HG03139 (cell line): ENCODE data around the gene ELL.
A peak's percentile ranks its signal among the peaks of the same experiment; 100 is the strongest.
"Not testable (repeated sequence)": the region's sequence is repeated elsewhere in the genome, so short reads cannot be mapped to it uniquely, and the experiment has no call there.

Experiments
- ATAC-seq: cut with Tn5 transposase; IDR thresholded peaks from one replicate; pipeline ENCODE4 v1.9.1; 2021; ENCODE audit not compliant: unreplicated experiment

The ELL gene

DNA sequence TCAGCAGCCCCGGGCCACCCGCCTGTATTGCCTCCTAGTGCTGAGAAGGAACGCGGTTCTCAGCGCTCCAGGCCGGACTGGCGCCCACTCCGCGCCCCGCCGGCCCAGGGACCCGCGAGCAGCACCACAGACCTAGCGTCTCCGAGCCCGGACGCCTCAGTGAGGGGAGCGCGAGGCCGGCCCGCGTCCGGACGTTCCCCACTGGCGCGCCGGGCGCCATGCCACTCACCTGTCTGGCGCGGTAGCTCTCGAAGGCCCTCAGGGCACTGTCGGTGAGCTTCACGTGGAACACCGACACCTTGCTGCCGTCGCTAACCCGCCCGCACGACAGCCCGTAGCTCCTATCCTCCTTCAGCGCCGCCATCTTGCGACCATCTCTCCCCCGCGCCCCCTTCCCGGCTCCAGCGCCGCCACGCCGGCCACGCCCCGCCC is at the start of gene ELL:
Gene ELL (minus strand): TSS at position 379 of the 432 bp plus-strand sequence. CDS start 15 bp downstream, at position 364.
- ATAC-seq: no peak

DNA sequence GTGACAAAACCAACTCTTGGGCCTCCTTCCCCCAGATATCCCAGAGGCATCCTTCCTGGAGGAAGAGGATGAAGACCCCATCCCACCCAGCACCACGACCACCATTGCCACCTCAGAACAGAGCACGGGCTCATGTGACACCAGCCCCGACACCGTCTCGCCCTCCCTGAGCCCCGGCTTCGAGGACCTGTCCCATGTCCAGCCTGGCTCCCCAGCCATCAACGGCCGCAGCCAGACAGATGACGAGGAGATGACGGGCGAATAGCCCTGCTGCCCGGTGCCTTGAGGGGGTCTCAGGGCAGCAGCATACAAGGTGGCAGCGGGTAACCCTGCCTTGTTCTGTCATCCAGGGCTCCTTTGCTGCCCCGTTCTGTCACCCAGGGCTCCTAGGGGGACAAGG is 46.5 kb upstream of the ELL start:
- no peak for ATAC-seq

DNA sequence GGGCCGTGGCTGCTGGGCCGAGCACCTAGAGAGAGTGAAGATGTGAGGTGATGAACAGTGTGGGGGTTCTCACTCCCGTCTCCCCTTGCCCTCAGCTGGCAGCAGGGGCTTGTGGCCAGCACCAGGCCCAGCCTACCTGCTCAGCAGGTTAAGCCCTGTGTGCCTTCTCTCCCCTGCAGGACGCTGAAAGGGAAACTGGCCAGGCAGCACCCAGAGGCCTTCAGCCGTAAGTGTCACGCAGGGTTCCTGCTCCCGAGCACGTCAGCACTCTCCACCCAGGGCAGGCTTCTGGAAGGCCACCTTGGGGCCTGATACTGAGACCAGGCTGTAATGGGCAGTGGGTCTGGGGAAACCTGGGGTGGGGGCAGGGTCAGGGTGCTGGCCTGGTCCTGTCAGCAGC is 45.1 kb upstream of the ELL start:
- ATAC-seq: no peak

DNA sequence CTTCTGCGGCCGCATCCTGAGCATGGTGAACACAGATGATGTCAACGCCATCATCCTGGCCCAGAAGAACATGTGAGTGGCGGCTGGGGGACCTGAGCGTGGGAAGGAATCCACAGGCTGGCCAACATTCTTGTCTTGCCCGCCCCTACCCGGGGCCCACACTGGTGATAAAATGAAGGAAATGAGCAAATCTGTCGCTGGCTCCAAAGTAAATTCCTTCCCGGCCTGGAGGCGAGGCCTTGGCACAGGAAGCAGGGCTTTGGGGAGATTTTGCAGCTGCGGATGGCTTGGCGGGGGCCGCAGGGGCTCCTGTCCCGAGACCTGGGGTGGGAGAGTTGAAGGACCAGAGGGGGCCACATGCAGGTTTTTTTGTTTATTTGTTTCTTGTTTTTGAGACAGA is 40.2 kb upstream of the ELL start:
- ATAC-seq: no peak

DNA sequence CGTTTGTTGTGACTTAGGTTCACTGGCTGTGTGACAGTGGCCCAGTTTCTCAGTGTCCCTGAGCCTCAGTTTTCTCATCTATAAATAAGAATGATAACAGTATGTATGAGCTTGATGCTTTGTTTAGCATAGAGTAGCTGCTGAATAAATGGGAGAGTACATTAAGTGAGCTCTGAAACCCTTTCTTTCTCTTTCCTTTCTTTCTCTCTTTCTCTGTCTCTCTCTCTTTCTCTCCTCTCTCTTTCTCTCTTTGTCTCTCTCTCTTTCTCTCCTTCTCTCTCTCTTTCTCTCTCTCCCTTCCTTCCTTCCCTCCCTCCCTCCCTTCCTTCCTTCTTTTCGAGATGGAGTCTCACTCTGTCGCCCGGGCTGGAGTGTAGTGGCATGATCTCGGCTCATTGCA is 37.8 kb upstream of the ELL start:
- ATAC-seq: no peak

DNA sequence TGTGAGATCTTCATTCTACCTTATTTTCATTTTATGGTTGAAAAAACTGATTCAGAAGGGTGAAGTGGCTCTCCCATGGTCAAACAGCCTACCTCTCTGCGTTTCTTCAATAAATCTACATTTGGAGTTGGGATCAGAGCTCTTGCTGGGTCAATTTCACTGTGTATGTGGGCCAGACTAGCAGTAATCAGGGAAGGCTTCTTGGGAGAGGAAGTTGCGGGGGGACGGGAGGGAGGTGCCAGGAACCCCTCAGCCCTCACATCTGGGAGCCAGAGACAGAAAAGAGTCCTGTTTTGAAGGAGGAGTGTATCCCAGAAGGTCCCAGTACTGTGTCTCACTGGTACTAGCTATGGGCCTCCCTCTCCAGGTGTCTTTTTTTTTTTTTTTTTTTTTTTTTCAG is 36.7 kb upstream of the ELL start:
- no peak for ATAC-seq

DNA sequence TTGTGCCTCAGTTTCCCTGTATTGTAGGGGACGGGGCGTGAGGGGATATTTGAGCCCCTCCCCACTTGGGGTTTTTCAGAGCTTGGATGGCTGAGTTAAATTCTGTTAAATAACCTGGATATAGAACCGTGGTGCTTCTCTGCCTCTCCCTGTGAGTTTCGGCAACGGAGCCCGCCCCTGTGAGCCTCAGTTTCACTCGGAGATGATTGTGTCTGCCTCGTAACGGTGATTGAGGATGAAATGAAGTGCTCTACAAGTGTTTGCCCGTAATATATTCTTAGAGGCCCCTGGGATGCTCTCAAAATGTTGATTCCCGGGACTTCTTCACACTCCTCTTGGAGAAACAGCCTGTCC is 36.3 kb upstream of the ELL start:
- no peak for ATAC-seq

DNA sequence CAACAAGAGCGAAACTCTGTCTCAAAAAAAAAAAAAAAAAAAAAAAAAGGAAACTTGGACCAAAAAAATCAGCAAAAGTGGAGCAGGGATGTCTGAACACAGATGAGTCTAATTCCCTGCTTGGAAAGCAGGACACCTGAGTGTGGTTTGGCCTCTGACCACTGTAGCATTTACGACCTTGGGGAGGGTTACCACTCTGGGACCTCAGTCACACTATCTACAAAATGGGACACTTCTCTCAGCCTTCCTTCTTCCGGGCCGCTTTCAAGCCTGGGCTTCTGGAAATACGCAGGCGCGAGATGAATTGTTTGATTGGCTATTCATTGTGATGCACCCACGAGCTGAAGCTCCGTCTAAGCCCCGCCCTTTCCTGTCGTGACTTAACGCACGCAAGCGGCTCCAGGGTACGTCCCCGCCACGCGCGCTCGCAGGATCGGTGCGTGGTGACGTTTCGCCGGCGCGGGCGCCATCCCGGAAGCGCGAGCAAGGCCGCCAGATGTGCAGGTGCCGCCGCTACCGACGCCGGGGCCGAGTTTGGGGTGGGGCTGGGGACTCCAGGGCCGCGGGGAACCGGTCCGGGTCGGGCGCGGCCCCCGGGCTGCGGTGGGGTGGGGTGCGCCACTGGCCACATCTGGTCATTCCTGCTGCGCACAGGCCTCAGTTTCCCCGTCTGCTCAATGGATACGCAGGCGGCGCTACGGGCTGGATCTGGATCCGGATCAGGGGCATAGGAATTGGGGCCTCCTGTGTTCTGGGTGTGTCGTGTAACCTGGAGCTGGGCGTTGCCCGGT is 35.7 kb upstream of the ELL start, which contains the start of gene KXD1:
Gene KXD1 (plus strand): TSS at position 460 of the 791 bp plus-strand sequence. CDS start 4,187 bp downstream, outside the sequence.
- peak; percentile 80 for ATAC-seq

DNA sequence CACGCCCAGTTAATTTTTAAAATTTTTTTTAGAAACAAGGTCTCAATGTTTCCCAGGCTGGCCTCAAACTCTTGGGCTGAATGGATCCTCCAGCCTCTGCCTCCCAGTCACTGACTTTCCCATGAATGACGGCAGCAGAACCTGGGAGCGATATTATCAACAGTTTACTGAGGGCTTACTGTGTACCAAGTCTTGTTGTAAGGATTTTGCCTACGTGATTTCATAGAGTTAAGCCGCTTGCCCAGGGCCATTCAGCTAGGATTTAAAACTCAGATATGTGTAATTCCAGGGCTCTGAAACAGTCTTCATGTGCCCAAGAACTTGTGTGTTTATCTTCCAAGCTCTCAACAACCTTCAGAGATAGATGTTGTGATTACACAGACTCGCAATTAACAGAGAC is 29.8 kb upstream of the ELL start:
- ATAC-seq: no peak

DNA sequence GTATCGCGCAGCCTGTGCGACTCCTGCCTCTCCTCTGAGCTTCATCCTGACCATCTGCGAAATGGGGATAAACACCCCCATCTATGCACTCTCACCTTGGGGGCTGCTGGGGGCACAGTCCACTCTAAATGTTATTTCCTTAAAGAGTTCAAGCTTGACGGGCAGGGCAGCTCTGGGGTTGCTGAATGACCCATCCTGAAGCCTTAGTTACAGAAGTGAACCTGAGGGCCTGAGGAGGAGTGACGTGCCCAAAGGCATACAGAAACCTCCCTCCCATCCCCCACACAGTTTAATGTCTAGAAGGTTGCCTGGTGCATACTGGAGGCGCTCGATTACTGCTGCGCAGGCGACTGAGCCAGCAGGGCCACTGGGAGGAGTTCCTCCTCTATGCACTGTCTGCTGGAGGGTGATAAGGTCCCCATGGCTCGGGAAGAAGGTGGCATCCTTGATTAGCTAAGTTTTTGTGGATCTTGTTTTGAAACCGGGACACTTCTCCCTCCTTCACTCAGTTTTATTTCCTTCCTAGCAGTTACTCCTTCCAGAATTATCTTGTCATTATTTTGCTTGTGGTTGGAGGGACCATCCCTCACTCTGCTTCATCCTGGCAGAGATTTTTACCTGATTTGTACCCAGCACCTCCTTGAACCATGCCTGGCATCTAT is 22.1 kb upstream of the ELL start:
- peak; percentile 37 for ATAC-seq

DNA sequence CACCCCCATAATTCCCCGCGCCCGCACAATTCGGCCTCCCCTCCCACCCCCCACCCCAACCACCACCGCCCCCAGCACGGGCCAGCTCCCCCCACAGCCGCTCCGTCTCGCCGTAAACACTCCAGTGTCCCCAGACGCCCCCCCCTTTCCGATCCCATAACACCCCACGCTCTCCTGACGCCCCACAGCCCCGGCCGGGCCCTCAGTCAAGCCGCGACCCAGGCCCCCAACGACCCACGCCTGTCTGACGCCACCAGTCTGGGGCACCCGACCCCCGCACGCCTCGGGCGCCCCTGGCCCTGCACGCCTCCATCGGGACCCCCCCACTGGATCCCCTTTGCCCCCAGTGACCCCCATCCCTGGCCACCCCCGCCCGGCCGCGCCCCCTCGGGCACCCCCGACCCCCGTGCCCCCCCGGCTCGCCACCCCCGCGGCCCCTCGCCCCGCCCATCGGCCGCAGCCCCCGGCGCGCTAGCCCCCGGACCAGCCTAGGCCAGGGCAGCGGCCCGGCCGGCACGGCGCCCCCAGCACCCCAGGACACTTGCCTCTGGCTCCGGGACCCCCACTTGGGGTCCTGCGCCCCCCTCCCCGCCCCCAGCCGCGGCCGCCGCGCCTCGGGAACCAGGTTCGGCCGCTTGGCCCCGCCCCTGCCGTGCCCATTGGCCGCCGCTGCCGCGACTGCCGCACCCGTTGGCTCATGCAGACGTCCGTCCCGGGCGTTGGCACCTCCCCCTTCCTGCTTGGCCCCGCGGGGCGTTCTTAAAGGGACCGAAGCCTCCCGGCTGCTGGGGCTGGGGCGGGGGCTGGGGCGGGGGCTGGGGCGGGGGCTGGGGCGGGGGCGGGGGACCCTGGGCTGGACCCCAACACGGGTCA is 21.3 kb upstream of the ELL start, which contains the start of gene FKBP8:
Gene FKBP8 (minus strand): TSS at position 633 of the 873 bp plus-strand sequence. CDS start 1,603 bp downstream, outside the sequence.
- ATAC-seq: peak; percentile 87

DNA sequence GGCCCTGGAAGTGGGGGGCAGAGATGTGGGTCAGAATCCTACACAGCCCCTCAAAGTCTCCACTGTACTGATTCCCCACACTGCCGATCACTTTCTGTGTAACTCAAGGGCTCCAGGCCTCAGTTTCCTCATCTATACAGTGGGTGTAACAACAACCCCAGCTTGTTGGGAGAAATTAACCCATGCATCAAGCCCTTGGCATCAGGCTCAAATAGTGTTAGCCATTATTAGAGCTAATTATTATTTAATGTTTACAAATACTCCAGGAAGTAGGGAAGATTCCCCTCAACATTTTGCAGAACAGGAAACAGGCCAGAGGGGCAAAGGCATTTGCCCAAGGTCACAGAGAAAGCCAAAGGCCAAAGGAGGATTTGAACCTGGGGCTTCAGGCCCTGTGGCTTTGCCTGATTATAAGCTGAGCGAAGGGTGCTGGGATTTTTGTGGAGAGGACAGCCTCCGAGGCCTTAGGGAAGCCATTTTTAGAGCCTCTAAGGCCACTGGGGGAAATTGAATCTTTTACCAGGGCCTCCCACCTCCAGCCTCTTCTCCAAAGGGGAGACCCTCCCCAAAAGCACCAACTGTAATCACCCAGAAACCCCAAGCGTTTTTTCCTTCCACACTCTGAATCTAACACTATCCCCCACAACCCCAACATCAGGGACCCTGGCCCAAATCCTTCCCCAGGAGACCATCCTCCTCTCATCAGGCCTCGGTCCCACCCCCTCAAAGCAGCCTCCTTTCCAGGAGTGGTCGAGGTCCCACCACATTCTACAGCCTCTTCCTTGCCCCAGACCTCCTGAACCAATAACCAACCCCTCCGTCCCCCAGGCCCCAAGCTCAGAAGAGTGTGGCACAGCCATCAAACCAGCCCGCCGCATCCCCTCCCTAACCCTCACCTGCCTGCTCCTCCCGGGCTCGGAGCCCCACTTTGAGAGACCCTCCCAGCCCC is 20.4 kb upstream of the ELL start:
- ATAC-seq: no peak

DNA sequence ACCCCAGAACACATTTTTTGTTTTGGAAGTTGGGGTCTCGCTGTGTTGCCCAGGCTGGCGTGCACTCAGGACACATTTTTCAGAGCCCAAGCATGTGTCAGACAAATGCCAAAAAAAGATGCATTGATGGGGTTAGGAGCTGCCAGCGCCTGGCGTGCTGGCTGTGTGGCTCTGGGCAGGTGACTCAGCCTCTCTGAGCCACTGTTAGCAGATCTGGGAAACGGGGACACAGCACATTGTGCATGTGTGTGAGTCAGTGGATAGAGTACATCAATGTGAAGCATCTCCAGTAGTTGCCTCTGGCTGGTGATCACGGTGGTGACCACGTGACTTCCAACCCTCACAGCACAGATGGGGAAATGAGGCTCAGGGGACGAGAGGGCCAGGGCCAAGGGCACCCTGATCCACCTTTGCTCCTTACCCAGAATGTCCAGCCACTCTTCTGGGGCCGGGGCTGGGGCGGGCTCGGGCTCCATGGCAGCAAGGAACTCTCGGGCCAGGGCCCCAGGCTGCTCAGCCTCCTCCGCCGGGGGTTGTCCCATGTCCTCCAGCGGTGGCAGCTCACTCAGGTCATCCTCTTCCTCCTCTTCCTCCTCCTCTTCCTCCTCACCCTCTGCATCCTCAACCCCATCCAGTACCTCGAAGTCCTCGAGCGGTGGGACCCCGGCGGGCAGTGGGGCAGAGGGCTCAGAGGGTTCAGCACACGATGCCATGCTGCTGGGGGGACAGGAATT is 19.6 kb upstream of the ELL start:
- no peak for ATAC-seq

DNA sequence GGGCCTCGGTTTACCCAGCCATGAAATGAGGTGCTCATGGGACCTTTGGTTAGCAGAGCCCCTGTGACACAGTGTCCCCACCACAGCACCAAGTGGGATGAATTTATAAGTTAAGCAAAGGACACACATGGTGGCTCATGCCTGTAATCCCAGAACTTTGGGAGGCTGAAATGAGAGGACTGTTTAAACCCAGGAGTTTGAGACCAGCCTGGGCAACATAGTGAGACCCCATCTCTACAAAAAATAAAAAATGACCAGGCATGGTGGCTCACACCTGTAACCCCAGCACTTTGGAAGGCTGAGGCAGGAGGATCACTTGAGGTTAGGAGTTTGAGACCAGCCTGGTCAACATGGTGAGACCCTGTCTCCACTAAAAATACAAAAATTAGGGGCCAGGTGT is 18.3 kb upstream of the ELL start:
- ATAC-seq: not testable (repeated sequence)

DNA sequence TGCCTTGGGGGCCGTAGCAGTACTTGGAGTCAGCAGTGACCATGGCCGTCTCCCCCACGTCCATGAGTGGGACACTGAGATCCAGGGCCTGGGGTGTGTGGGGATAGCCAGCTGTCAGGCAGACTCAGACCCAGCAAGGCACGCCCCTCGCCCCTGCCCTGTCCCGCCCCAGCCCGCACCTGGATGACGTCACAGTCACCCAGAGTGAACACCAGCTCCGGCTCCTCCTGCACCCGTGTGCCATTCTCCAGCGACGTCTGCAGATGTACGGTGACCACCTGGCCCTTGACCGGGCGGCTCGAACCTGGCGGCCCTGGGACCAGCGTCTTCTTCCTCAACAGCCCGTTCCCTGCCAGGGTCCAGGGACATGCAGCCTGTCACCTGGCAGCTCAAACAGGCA is 17.5 kb upstream of the ELL start:
- ATAC-seq: no peak

DNA sequence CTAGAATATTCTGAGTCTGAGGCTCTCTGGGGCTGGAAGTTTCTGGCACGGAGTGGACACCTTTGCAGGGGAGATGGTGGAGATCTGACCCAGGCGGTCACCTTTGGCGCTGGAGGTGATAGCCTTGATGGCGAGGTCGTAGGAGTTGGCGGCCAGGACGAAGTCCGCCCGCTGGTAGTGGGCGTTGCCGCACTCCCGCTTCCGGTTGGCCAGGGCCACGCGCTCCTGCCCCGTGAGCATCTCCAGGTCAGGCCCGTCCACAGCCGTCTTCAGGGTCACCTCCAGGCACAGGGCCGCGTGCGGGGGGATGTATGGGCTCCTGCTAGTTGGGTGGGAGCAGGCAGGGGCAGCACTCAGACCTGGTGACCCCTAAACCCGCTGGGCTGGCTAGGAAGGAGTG is 16.2 kb upstream of the ELL start:
- ATAC-seq: no peak

DNA sequence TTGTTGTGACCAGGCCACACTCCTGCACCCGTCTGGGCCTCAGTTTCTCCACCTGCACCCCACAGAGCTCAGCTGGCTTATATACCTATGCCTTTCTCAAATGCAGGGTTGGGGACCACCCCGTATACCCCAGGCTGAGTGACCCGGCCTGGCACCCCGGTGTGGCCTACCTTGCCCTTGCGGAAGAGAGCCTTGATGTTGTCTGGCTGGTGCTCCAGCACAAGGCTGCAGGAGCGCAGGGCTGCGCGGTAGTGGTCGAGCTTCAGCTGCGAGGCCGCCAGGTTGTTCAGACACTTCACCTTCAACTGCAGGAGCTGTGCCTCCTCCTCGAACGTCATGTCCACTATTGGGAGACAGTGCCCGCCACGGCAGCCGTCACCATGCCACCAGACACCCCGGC is 15.6 kb upstream of the ELL start:
- no peak for ATAC-seq

DNA sequence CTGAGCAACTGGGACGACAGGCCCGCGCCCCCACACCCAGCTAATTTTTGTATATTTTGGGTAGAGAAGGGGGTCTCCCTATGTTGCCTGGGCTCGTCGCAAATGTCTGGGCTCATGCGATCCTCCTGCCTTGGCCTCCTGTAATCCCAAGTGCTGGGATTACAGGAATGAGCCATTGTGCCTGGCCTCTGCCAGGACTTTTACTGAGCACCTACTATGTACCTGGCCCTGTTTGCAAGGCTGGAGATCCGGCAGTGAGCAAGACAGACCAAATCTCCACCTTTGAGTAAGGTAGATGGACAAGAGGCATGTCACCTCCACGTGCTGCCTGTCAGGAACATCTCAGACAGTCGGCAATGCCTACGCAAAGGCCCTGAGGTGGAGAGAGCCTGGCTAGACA is 14.6 kb upstream of the ELL start:
- ATAC-seq: no peak

DNA sequence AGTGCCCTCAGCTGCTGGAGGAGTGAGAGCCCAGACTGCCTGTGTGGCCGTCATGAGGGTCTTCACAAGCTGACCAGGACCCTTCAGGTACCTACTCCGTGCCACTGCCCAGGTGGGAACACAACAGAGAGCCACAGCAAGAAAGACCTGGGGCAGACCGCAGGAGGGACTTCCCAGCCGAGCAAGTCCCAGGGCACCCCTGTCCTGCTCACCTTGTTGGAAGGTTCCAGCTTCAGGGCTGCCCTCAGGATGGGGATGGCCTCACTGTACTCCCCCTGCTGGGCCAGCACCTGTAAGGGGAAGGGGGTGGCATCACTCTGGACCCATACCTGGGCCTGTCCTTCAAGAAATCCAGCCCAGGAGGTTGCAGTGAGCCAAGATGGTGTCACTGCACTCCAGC is 11.2 kb upstream of the ELL start:
- no peak for ATAC-seq
